Lower leg skin (tissue), 3 donors: Measurements from ENCODE around the gene POLR2J3.
"Not testable (repeated sequence)": the region's sequence is repeated elsewhere in the genome, so short reads cannot be mapped to it uniquely, and the experiment has no call there.

Experiments used
- POLR2A ChIP-seq, 2 donors: fragments of 450-650 bp; IDR thresholded peaks; one replicate each; pipeline ENCODE4 v1.6.1; 2016 to 2017; ENCODE audit warnings: antibody characterized with exemption in 2 of 2, mild to moderate bottlenecking in 1 of 2, moderate library complexity in 1 of 2
- TF ChIP-seq, protein P1 (sequence below), 3 donors: fragments of 450-650 bp; IDR thresholded peaks; one replicate each; pipeline ENCODE4 v1.5.1; 2016; ENCODE audit warnings: antibody characterized with exemption in 3 of 3, mild to moderate bottlenecking in 3 of 3, moderate library complexity in 2 of 3

DNA sequence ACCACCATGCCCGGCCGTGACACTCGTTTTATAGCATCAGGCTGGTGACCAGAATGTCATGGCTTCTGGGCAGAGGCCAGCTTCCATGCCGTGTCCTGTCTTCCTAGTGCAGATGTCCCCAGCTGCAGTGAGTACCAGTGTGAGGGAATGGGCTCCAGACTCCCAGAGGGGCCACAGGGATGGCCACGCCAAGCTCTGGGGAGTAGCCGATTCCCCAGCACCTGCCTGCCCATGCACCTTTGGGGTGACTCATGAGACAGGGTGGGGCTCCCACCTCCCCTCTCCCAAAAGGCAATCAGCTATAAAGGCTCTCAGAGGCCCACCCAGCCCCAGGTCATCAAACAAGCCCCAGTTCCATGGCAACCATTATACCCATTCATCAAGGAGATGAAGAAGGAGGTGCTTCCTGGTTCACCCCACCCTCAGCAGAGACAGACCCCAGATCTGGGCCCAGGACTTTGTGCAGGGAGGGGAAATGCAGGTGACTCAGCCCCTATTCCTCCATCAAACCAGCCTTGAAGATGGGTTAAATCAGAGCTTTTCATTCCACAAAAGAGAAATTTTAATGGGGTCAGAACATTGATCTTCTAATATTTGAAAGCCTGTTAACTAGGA, 21.5 kb downstream of the POLR2J3 start, which contains the start of gene SPDYE2:
- TF ChIP-seq, protein P1, sequence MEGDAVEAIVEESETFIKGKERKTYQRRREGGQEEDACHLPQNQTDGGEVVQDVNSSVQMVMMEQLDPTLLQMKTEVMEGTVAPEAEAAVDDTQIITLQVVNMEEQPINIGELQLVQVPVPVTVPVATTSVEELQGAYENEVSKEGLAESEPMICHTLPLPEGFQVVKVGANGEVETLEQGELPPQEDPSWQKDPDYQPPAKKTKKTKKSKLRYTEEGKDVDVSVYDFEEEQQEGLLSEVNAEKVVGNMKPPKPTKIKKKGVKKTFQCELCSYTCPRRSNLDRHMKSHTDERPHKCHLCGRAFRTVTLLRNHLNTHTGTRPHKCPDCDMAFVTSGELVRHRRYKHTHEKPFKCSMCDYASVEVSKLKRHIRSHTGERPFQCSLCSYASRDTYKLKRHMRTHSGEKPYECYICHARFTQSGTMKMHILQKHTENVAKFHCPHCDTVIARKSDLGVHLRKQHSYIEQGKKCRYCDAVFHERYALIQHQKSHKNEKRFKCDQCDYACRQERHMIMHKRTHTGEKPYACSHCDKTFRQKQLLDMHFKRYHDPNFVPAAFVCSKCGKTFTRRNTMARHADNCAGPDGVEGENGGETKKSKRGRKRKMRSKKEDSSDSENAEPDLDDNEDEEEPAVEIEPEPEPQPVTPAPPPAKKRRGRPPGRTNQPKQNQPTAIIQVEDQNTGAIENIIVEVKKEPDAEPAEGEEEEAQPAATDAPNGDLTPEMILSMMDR (IDR thresholded peaks at IDR 0.05), result not testable (repeated sequence)
- not testable (repeated sequence) for TF ChIP-seq POLR2A (IDR thresholded peaks at IDR 0.05)
